Activated CD4-positive, alpha-beta T cell treated with anti-CD3 and anti-CD28 coated beads, Interleukin-2, amount 10 ng/mL, durations not matched to agents 7 days and 5 days (primary cell): ENCODE results near the gene SND1. TPM values are rescaled to one million over a fixed set of nuclear protein-coding genes. Genes with fewer than 3 reads are reported as not detected.
"Not testable (repeated sequence)": the region's sequence is repeated elsewhere in the genome, so short reads cannot be mapped to it uniquely, and the experiment has no call there.

Source experiments
- CTCF ChIA-PET: fragments of 350-600 bp; sonication (Branson Sonifier 250); formaldehyde crosslinking; loops from one replicate; lab custom pipeline; 2021; ENCODE audit warnings: antibody characterized with exemption; lab: Charles Lee
- POLR2A ChIA-PET: fragments of 350-600 bp; sonication (Branson Sonifier 250); formaldehyde crosslinking; loops from one replicate; lab custom pipeline; 2021; ENCODE audit warnings: antibody characterized with exemption; lab: Charles Lee
- DNase-seq: peaks from one replicate; pipeline ENCODE4 v3.0.0-alpha.2; 2020
- H3K27ac Mint-ChIP-seq: one replicate; pipeline ENCODE4 v1.8.0; 2021; ENCODE audit warnings: mild to moderate bottlenecking, moderate library complexity, mixed read lengths
- H3K27me3 Mint-ChIP-seq: one replicate; pipeline ENCODE4 v1.8.0; 2021; ENCODE audit warnings: mixed read lengths
- H3K36me3 Mint-ChIP-seq: one replicate; pipeline ENCODE4 v1.8.0; 2021; ENCODE audit warnings: low read depth, mixed read lengths
- H3K4me1 Mint-ChIP-seq: one replicate; pipeline ENCODE4 v1.8.0; 2021; ENCODE audit warnings: mixed read lengths
- H3K4me3 Mint-ChIP-seq: one replicate; pipeline ENCODE4 v1.8.0; 2021; ENCODE audit warnings: mild to moderate bottlenecking, moderate library complexity, mixed read lengths
- H3K9me3 Mint-ChIP-seq: one replicate; pipeline ENCODE4 v1.8.0; 2021; ENCODE audit warnings: mixed read lengths
- total RNA-seq, 2 experiments: library from RNA; stranded (reverse); gene quantifications; one replicate each; pipeline ENCODE4 v1.2.3, GENCODE V29; 2021

The SND1 gene
- total RNA-seq, 2 experiments from 2014 or later = 141 to 163 TPM

DNA sequence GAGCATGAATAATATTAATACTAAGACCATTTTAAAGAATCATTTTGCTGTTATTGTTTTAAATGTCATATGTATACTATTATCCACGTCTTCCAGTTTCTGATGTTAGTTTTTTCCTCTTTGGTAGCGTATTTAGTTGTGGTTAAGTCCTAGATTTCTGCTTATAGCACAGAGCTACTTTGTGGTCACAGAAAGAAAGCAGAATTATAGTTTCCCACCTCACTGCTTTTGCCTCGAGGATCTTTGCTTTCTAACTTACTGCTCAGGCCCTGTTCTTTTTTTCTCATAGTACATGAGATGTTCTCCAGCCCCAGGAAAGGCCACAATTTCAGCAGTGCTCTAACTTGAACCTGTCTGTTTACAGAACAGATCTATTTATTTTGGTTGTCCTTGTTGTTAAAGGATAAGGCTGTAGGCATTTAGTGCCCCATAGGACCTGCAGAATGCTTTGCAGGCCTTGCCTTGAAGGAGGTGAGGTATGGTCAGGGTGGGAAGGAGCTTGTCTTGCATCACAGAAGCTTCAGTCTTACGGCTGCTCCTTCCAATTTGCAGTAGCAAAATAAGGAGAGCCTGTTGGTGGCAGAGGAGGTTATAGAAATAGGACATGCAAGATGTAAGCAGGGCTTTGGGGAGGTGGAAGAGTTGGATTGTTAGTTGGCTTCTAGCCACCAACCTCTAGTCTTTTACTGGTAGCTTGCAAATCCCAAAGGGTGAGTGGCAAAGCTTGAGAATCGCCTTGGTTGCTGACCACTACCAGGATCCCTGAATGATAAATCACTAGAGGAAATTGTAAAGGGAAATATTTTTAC lies 250.1 kb downstream of the SND1 start:
- ChIA-PET POLR2A (no interaction called here), CTCF (interaction anchor here (0.6 to 0.9 kb wide), 3 partner anchors 35 to 1691 kb away, joined by 3 to 5 read pairs (median 3); no protein-coding TSS in a partner anchor)
- Mint-ChIP-seq H3K36me3 (peaks cover 13% of the 10 kb centered on the region), H3K4me3 (no peak overlapping the region), H3K9me3 (no peaks in the 10 kb centered on the region), H3K27me3 (no peaks in the 10 kb centered on the region), H3K27ac (no peak overlapping the region), H3K4me1 (peaks cover 42% of the 10 kb centered on the region)
- no peak for DNase-seq

DNA sequence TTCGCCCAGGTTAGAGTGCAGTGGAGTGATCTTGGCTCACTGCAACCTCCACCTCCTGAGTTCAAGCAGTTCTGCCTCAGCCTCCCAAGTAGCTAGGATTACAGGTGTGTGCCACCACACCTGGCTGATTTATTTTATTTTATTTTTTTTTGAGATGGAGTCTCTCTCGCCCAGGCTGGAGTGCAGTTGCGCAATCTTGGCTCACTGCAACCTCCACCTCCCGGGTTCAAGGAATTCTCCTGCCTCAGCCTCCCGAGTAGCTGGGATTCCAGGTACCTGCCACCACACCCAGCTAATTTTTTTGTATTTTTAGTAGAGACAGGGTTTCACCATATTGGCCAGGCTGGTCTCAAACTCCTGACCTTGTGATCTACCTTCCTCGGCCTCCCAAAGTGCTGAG lies 250.8 kb downstream of the SND1 start:
- peaks cover 47% of the 10 kb centered on the region for H3K4me1 Mint-ChIP-seq
- POLR2A ChIA-PET, H3K4me3 Mint-ChIP-seq, H3K27ac Mint-ChIP-seq, DNase-seq, H3K27me3 Mint-ChIP-seq, H3K9me3 Mint-ChIP-seq: not testable (repeated sequence)
- CTCF ChIA-PET = interaction anchor here (0.6 to 0.9 kb wide), 2 partner anchors 36 to 62 kb away, joined by 3 to 5 read pairs; no protein-coding TSS in a partner anchor
- peaks cover 16% of the 10 kb centered on the region for H3K36me3 Mint-ChIP-seq

- ChIA-PET CTCF (interaction anchor here (1.5 to 2.2 kb wide), 2 partner anchors 10 to 11 kb away, joined by 4 to 5 read pairs; no protein-coding TSS in a partner anchor), POLR2A (no interaction called here)
- Mint-ChIP-seq H3K27me3 (no peaks in the 10 kb centered on the region), H3K9me3 (no peaks in the 10 kb centered on the region), H3K36me3 (peaks cover 16% of the 10 kb centered on the region), H3K4me1 (peaks cover 47% of the 10 kb centered on the region), H3K27ac (no peak overlapping the region), H3K4me3 (no peak overlapping the region)
- DNase-seq = no peak
These were observed 252.1 kb downstream of the SND1 start for GRCh38 chr7:127903892-127904669.

DNA sequence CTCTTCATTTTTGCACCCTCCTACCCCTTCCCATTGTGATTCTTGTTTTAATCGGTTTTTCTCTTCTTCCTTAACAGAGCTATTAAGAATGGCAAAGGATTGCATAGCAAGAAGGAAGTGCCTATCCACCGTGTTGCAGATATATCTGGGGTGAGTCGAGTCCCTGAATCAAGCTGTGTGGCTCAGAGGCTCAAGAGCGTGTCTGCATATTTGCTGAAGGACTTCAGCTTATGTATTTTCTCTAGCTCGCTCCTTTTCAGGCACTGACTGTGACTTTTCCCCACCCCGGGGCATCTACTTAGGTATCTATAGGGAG lies 252.6 kb downstream of the SND1 start:
- no peak for DNase-seq
- peaks cover 47% of the 10 kb centered on the region for H3K4me1 Mint-ChIP-seq
- H3K4me3 Mint-ChIP-seq = no peak overlapping the region
- no peaks in the 10 kb centered on the region for H3K9me3 Mint-ChIP-seq
- peaks cover 11% of the 10 kb centered on the region for H3K36me3 Mint-ChIP-seq
- H3K27me3 Mint-ChIP-seq = no peaks in the 10 kb centered on the region
- H3K27ac Mint-ChIP-seq = no peak overlapping the region
- ChIA-PET POLR2A (no interaction called here), CTCF (interaction anchor here (1.5 to 2.2 kb wide), 2 partner anchors 10 to 11 kb away, joined by 4 to 5 read pairs; no protein-coding TSS in a partner anchor)

DNA sequence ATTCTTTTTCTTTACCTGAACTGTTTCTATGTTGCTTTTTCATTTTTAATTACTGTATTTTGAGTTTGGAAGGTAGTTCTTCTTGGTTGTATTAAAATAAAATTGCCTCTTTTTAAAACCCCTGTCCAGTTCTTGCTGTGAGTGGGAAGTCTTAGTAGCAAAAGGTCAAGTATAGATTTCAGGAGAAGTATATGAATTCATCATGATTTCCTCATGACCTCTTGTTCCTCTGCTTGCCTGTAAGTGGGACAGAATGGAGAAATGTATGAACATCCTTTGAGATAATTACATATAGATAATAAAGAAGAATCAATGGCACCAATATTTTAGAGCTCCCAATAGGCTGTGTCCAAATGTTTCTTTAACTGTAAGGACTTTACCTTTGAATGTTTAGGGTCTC lies 253.0 kb downstream of the SND1 start:
- DNase-seq = no peak
- CTCF ChIA-PET = interaction anchor here (0.9 to 2.2 kb wide), 3 partner anchors 9 to 45 kb away, joined by 3 to 4 read pairs (median 3); no protein-coding TSS in a partner anchor
- Mint-ChIP-seq H3K4me3 (no peak overlapping the region), H3K27me3 (no peaks in the 10 kb centered on the region), H3K4me1 (peaks cover 46% of the 10 kb centered on the region), H3K36me3 (peaks cover 10% of the 10 kb centered on the region), H3K27ac (no peak overlapping the region), H3K9me3 (no peaks in the 10 kb centered on the region)
- POLR2A ChIA-PET = no interaction called here

- Mint-ChIP-seq H3K9me3 (no peaks in the 10 kb centered on the region), H3K27ac (peak overlapping the region; percentile 51), H3K36me3 (peaks cover 14% of the 10 kb centered on the region), H3K27me3 (no peaks in the 10 kb centered on the region), H3K4me1 (peaks cover 41% of the 10 kb centered on the region), H3K4me3 (no peak overlapping the region)
- CTCF ChIA-PET = interaction anchor here (0.6 to 2.2 kb wide), 6 partner anchors 9 to 59 kb away, joined by 3 to 4 read pairs (median 3); no protein-coding TSS in a partner anchor
- POLR2A ChIA-PET = no interaction called here
- peak; percentile 49 for DNase-seq
These were observed 253.7 kb downstream of the SND1 start for GRCh38 chr7:127905491-127906330.

DNA sequence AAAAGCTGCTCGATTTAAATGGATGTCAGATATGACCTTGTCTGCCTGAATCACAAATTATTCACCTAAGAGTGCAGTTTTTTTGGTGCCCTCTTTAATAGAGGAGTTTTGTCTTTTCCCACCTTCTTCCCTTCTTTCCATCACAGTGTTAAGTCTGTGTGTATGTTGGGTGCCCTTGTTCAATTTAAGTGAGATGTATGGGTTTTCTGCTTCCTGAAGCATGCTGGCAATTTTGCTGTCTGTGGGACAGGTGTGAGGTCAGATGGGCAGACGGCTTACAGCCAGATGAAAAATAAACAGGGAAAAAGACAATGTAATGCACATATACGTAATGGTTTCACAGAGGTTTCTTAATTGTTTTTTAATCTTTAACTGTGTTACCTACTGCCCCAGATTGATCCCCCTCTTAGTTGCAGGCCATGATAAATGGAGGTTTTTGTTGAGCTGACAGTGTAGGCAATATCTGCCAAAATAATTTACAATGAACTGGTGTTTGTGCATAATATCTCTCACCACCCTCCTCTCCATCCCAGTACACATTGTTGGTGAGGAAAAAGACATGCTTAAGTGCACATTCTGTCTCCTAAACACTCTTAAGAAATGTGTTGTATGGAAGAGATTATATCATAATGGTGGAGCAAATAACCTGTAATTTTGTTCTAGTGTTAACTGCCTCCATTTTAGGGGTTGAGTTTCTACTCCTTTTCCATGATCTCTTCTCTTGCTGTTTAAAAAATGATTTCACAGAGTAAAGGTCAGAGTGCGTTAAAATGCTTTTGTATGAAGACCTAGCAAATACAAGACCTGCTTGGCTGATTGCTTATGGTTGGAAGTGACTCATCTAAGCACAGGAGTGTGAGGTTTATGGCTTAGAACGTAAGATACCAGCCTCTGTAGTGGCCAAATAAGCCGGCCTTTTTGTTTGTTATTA lies 255.4 kb downstream of the SND1 start:
- H3K4me1 Mint-ChIP-seq = peaks cover 30% of the 10 kb centered on the region
- H3K27me3 Mint-ChIP-seq = no peaks in the 10 kb centered on the region
- no peak for DNase-seq
- POLR2A ChIA-PET = no interaction called here
- no peaks in the 10 kb centered on the region for H3K9me3 Mint-ChIP-seq
- CTCF ChIA-PET = interaction anchor here (1.1 kb wide), 1 partner anchor 12 kb away, joined by 4 read pairs; no protein-coding TSS in a partner anchor
- peak overlapping the region; percentile 4 for H3K27ac Mint-ChIP-seq
- peaks cover 20% of the 10 kb centered on the region for H3K36me3 Mint-ChIP-seq
- no peak overlapping the region for H3K4me3 Mint-ChIP-seq

GRCh38 chr7:127908430-127909258 lies 256.6 kb downstream of the SND1 start:
- Mint-ChIP-seq H3K4me1 (peaks cover 30% of the 10 kb centered on the region), H3K27me3 (no peaks in the 10 kb centered on the region), H3K36me3 (peaks cover 20% of the 10 kb centered on the region), H3K27ac (no peak overlapping the region), H3K9me3 (no peaks in the 10 kb centered on the region), H3K4me3 (no peak overlapping the region)
- DNase-seq = no peak
- ChIA-PET POLR2A (no interaction called here), CTCF (interaction anchor here (0.7 to 1.1 kb wide), 3 partner anchors 9 to 34 kb away, joined by 4 read pairs; no protein-coding TSS in a partner anchor)

DNA sequence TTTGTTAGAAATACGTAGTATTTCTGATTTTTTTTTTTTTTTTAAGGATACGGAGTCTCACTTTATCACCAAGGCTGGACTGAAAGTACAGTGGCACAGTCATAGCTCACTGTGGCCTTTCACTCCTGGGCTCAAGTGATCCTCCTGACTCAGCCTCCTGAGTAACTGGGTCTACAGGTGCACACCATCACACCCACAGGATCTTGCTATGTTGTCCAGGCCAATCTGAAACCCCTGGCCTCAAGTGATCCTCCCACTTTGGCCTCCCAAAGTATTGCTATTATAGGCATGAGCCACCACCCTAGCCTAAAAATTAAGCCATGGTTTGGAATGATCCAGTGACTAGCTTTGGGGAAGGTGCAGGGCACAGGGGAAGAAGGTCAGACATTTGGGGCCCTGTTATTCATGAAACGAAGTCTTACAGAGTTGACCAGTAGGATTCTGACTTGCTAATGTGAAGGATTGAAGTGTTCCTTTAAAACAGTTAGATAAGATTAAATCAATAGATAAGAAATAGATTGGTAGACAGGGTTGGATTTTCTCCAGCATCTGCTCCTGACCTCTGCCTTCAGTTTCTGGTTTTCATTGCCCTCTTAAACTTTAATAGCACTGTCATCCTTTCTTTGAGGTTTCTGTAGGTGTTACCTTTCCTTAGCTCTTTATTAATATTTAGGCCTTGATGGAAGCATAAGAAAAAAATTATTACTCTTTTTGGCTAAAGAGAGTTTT lies 257.6 kb downstream of the SND1 start:
- POLR2A ChIA-PET = no interaction called here
- H3K36me3 Mint-ChIP-seq = peaks cover 20% of the 10 kb centered on the region

DNA sequence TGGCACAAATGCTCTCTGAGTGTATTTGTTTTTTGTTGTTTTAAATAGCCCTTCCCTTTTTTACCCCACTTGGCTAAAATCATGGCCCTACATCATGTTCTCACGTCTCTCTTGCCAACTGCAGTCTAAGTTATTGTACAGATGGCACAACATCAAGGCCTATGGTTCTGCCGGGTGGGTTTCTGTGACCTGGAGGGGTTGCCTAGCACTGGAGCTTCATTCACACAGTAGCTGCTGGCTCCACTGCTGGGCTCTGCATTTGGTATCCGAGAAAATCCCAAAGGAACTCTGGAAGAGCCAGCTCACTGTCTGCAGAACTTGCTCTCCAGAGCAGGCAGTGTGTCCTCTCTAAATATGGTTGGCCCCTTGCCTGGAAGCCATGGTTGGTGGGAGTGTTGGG lies 258.7 kb downstream of the SND1 start:
- Mint-ChIP-seq H3K27ac (no peak overlapping the region), H3K4me3 (no peak overlapping the region), H3K27me3 (no peaks in the 10 kb centered on the region), H3K4me1 (peaks cover 18% of the 10 kb centered on the region), H3K36me3 (peaks cover 15% of the 10 kb centered on the region), H3K9me3 (no peaks in the 10 kb centered on the region)
- POLR2A ChIA-PET = no interaction called here
- no peak for DNase-seq
- CTCF ChIA-PET = interaction anchor here (1.3 kb wide), 1 partner anchor 13 kb away, joined by 3 read pairs; no protein-coding TSS in a partner anchor

More for the DNA sequence above, 257.6 kb downstream of the SND1 start:
- CTCF ChIA-PET = interaction anchor here (0.7 to 1.3 kb wide), 3 partner anchors 8 to 34 kb away, joined by 3 to 4 read pairs (median 4); no protein-coding TSS in a partner anchor
- no peak for DNase-seq
- H3K27ac Mint-ChIP-seq = no peak overlapping the region
- H3K9me3 Mint-ChIP-seq = no peaks in the 10 kb centered on the region
- peaks cover 29% of the 10 kb centered on the region for H3K4me1 Mint-ChIP-seq
- no peak overlapping the region for H3K4me3 Mint-ChIP-seq
- no peaks in the 10 kb centered on the region for H3K27me3 Mint-ChIP-seq
